Duodenal mucosa (tissue), 2 donors: ENCODE results near the gene OR5AS1.
"Not testable (repeated sequence)": the region's sequence is repeated elsewhere in the genome, so short reads cannot be mapped to it uniquely, and the experiment has no call there.

Source experiments
- H3K27ac ChIP-seq: one replicate; pipeline ENCODE4 v1.7.0; 2013; ENCODE audit warnings: low read depth, low read length
- H3K27me3 ChIP-seq, 2 donors: one replicate each; pipeline ENCODE4 v1.7.0; 2013; ENCODE audit warnings: low read length in 2 of 2, control low read depth in 1 of 2; ENCODE audit not compliant: insufficient read depth in 2 of 2, control insufficient read depth in 1 of 2
- H3K36me3 ChIP-seq, 2 donors: one replicate each; pipeline ENCODE4 v1.7.0; 2013; ENCODE audit warnings: low read length in 2 of 2, control low read depth in 1 of 2; ENCODE audit not compliant: insufficient read depth in 2 of 2, control insufficient read depth in 1 of 2
- H3K4me1 ChIP-seq, 2 donors: one replicate each; pipeline ENCODE4 v1.7.0; 2013; ENCODE audit warnings: low read length in 2 of 2, control low read depth in 1 of 2; ENCODE audit not compliant: insufficient read depth in 2 of 2, control insufficient read depth in 1 of 2
- H3K4me3 ChIP-seq, 2 donors: one replicate each; pipeline ENCODE4 v1.7.0; 2013; ENCODE audit warnings: low read length in 2 of 2, low read depth in 1 of 2
- H3K9ac ChIP-seq, 2 donors: one replicate each; pipeline ENCODE4 v1.7.0; 2013; ENCODE audit warnings: low read length in 2 of 2, low read depth in 1 of 2
- H3K9me3 ChIP-seq, 2 donors: one replicate each; pipeline ENCODE4 v1.7.0; 2013; ENCODE audit warnings: low read length in 2 of 2, control low read depth in 1 of 2; ENCODE audit not compliant: control insufficient read depth in 1 of 2

OR5AS1 gene

GRCh38 chr11:56027354-56027753 is at the start of gene OR5AS1:
Gene OR5AS1, plus strand, starts transcription at chr11:56027654. Its CDS starts 2,765 bp downstream, at chr11:56030419.
- Histone ChIP-seq H3K27ac (no peak within 1 kb of the TSS), H3K27me3 (no peaks in the 10 kb centered on the region), H3K9me3 (peaks cover 2 to 9% of the 10 kb centered on the region in 2 donors), H3K4me1 (no peaks in the 10 kb centered on the region), H3K36me3 (no peaks in the 10 kb centered on the region), H3K4me3 (no peak within 1 kb of the TSS), H3K9ac (no peak within 1 kb of the TSS)

GRCh38 chr11:55994525-55994924 is 32.9 kb upstream of the OR5AS1 start, which contains the start of gene OR5F1:
Gene OR5F1, minus strand, starts transcription at chr11:55994625. Its CDS starts 0 bp downstream, at chr11:55994625.
- H3K9ac ChIP-seq = no peak within 1 kb of the TSS
- H3K9me3 ChIP-seq = peaks cover 4 to 6% of the 10 kb centered on the region in 2 donors

GRCh38 chr11:56010716-56011115 is 16.7 kb upstream of the OR5AS1 start:
- Histone ChIP-seq H3K4me1 (no peaks in the 10 kb centered on the region), H3K9me3 (peaks cover 9 to 17% of the 10 kb centered on the region in 2 donors), H3K36me3 (no peaks in the 10 kb centered on the region), H3K27ac (no peak overlapping the region), H3K9ac (no peak overlapping the region), H3K27me3 (no peaks in the 10 kb centered on the region), H3K4me3 (no peak overlapping the region)

More at GRCh38 chr11:55994525-55994924, 32.9 kb upstream of the OR5AS1 start, which contains the start of gene OR5F1:
- H3K4me3 ChIP-seq = no peak within 1 kb of the TSS
- H3K4me1 ChIP-seq = no peaks in the 10 kb centered on the region
- no peak within 1 kb of the TSS for H3K27ac ChIP-seq
- H3K36me3 ChIP-seq = no peaks in the 10 kb centered on the region
- H3K27me3 ChIP-seq = no peaks in the 10 kb centered on the region

GRCh38 chr11:56013805-56014204 is 13.6 kb upstream of the OR5AS1 start:
- Histone ChIP-seq H3K4me3 (no peak overlapping the region), H3K27me3 (no peaks in the 10 kb centered on the region), H3K36me3 (no peaks in the 10 kb centered on the region), H3K27ac (no peak overlapping the region), H3K9ac (no peak overlapping the region), H3K4me1 (no peaks in the 10 kb centered on the region), H3K9me3 (peaks cover 4 to 15% of the 10 kb centered on the region in 2 donors)

GRCh38 chr11:56045538-56045937 is 18.1 kb downstream of the OR5AS1 start:
- Histone ChIP-seq H3K27me3 (no peaks in the 10 kb centered on the region), H3K36me3 (no peaks in the 10 kb centered on the region), H3K4me3 (no peak overlapping the region), H3K9ac (no peak overlapping the region), H3K4me1 (no peaks in the 10 kb centered on the region), H3K27ac (no peak overlapping the region), H3K9me3 (peaks cover 12 to 18% of the 10 kb centered on the region in 2 donors)

- no peak overlapping the region for H3K9ac ChIP-seq
- no peak overlapping the region for H3K4me3 ChIP-seq
- H3K9me3 ChIP-seq = peaks cover 10 to 15% of the 10 kb centered on the region in 2 donors
- H3K27me3 ChIP-seq = no peaks in the 10 kb centered on the region
- H3K36me3 ChIP-seq = no peaks in the 10 kb centered on the region
- H3K4me1 ChIP-seq = no peaks in the 10 kb centered on the region
- H3K27ac ChIP-seq = no peak overlapping the region
Measured at GRCh38 chr11:56048480-56048879, 21.0 kb downstream of the OR5AS1 start.

GRCh38 chr11:56049487-56049886 is 22.0 kb downstream of the OR5AS1 start:
- Histone ChIP-seq H3K4me3 (no peak overlapping the region), H3K9me3 (peaks cover 12 to 13% of the 10 kb centered on the region in 2 donors), H3K36me3 (no peaks in the 10 kb centered on the region), H3K9ac (no peak overlapping the region), H3K27ac (no peak overlapping the region), H3K4me1 (no peaks in the 10 kb centered on the region), H3K27me3 (no peaks in the 10 kb centered on the region)

GRCh38 chr11:56056366-56056765 is 28.9 kb downstream of the OR5AS1 start:
- not testable (repeated sequence) for H3K27ac ChIP-seq, H3K9ac ChIP-seq, H3K9me3 ChIP-seq, H3K4me3 ChIP-seq, H3K27me3 ChIP-seq, H3K4me1 ChIP-seq, H3K36me3 ChIP-seq

GRCh38 chr11:56057661-56058237 is 30.3 kb downstream of the OR5AS1 start:
- H3K9me3 ChIP-seq, H3K27me3 ChIP-seq, H3K36me3 ChIP-seq, H3K9ac ChIP-seq, H3K27ac ChIP-seq, H3K4me3 ChIP-seq, H3K4me1 ChIP-seq: not testable (repeated sequence)

- H3K4me1 ChIP-seq, H3K9me3 ChIP-seq, H3K27me3 ChIP-seq, H3K9ac ChIP-seq, H3K4me3 ChIP-seq, H3K27ac ChIP-seq, H3K36me3 ChIP-seq: not testable (repeated sequence)
Measured at GRCh38 chr11:56058260-56058780, 30.9 kb downstream of the OR5AS1 start.
